ENCODE measurements around the gene PLD2.

PLD2 gene

GRCh38 chr17:4806777-4807604, at the start of gene PLD2:
TSS of gene PLD2 (plus strand) at chr17:4807152. CDS start at chr17:4807773, 621 bp downstream.
- Mint-ChIP-seq H3K27ac (peak within 1 kb of the TSS; percentile 68), H3K4me3 (peak within 1 kb of the TSS; percentile 82), H3K9me3 (no peaks in the 10 kb centered on the region), H3K36me3 (ENCODE audit: low read depth) (peaks cover 14% of the 10 kb centered on the region), H3K27me3 (ENCODE audit: low read depth) (no peaks in the 10 kb centered on the region), H3K4me1 (ENCODE audit: low read depth) (peaks cover 12% of the 10 kb centered on the region)

- Mint-ChIP-seq H3K4me3 (no peak overlapping the region), H3K27me3 (ENCODE audit: low read depth) (peaks cover 29% of the 10 kb centered on the region), H3K36me3 (ENCODE audit: low read depth) (no peaks in the 10 kb centered on the region), H3K4me1 (ENCODE audit: low read depth) (no peaks in the 10 kb centered on the region), H3K9me3 (no peaks in the 10 kb centered on the region), H3K27ac (no peak overlapping the region)
Measured at GRCh38 chr17:4759776-4760236, 47.1 kb upstream of the PLD2 start.

- no peaks in the 10 kb centered on the region for H3K36me3 Mint-ChIP-seq (ENCODE audit: low read depth)
- peaks cover 2% of the 10 kb centered on the region for H3K4me1 Mint-ChIP-seq (ENCODE audit: low read depth)
- H3K27ac Mint-ChIP-seq: no peak overlapping the region
- H3K27me3 Mint-ChIP-seq (ENCODE audit: low read depth): peaks cover 10% of the 10 kb centered on the region
- no peak overlapping the region for H3K4me3 Mint-ChIP-seq
- no peaks in the 10 kb centered on the region for H3K9me3 Mint-ChIP-seq
Measured at GRCh38 chr17:4764595-4764994, 42.4 kb upstream of the PLD2 start.

GRCh38 chr17:4766201-4766600, 40.8 kb upstream of the PLD2 start:
- Mint-ChIP-seq H3K27ac (no peak overlapping the region), H3K9me3 (no peaks in the 10 kb centered on the region), H3K4me3 (no peak overlapping the region)

GRCh38 chr17:4766723-4767122, 40.2 kb upstream of the PLD2 start:
- peaks cover 14% of the 10 kb centered on the region for H3K27me3 Mint-ChIP-seq (ENCODE audit: low read depth)
- H3K36me3 Mint-ChIP-seq (ENCODE audit: low read depth): no peaks in the 10 kb centered on the region
- no peaks in the 10 kb centered on the region for H3K9me3 Mint-ChIP-seq
- H3K4me3 Mint-ChIP-seq: no peak overlapping the region
- no peak overlapping the region for H3K27ac Mint-ChIP-seq
- peaks cover 11% of the 10 kb centered on the region for H3K4me1 Mint-ChIP-seq (ENCODE audit: low read depth)

More at GRCh38 chr17:4766201-4766600, 40.8 kb upstream of the PLD2 start:
- peaks cover 10% of the 10 kb centered on the region for H3K27me3 Mint-ChIP-seq (ENCODE audit: low read depth)
- peaks cover 7% of the 10 kb centered on the region for H3K4me1 Mint-ChIP-seq (ENCODE audit: low read depth)
- no peaks in the 10 kb centered on the region for H3K36me3 Mint-ChIP-seq (ENCODE audit: low read depth)

GRCh38 chr17:4768298-4768697, 38.7 kb upstream of the PLD2 start:
- Mint-ChIP-seq H3K4me3 (no peak overlapping the region), H3K4me1 (ENCODE audit: low read depth) (peaks cover 15% of the 10 kb centered on the region), H3K27ac (no peak overlapping the region), H3K36me3 (ENCODE audit: low read depth) (no peaks in the 10 kb centered on the region), H3K27me3 (ENCODE audit: low read depth) (peaks cover 23% of the 10 kb centered on the region), H3K9me3 (no peaks in the 10 kb centered on the region)

- H3K4me3 Mint-ChIP-seq: no peak overlapping the region
- H3K27ac Mint-ChIP-seq: no peak overlapping the region
- H3K9me3 Mint-ChIP-seq: no peaks in the 10 kb centered on the region
- H3K36me3 Mint-ChIP-seq (ENCODE audit: low read depth): no peaks in the 10 kb centered on the region
- H3K4me1 Mint-ChIP-seq (ENCODE audit: low read depth): peaks cover 15% of the 10 kb centered on the region
- H3K27me3 Mint-ChIP-seq (ENCODE audit: low read depth): peaks cover 22% of the 10 kb centered on the region
Measured at GRCh38 chr17:4769628-4770027, 37.3 kb upstream of the PLD2 start.

GRCh38 chr17:4771519-4772234, 35.3 kb upstream of the PLD2 start, which contains the start of gene TM4SF5:
TSS of gene TM4SF5 (plus strand) at chr17:4771886. CDS start at chr17:4771923, 37 bp downstream.
- H3K27me3 Mint-ChIP-seq (ENCODE audit: low read depth): peaks cover 22% of the 10 kb centered on the region
- peak within 1 kb of the TSS; percentile 39 for H3K27ac Mint-ChIP-seq
- no peak within 1 kb of the TSS for H3K4me3 Mint-ChIP-seq
- H3K9me3 Mint-ChIP-seq: no peaks in the 10 kb centered on the region
- H3K4me1 Mint-ChIP-seq (ENCODE audit: low read depth): peaks cover 15% of the 10 kb centered on the region
- H3K36me3 Mint-ChIP-seq (ENCODE audit: low read depth): no peaks in the 10 kb centered on the region

GRCh38 chr17:4772235-4772613, 34.7 kb upstream of the PLD2 start:
- Mint-ChIP-seq H3K4me3 (no peak overlapping the region), H3K27me3 (ENCODE audit: low read depth) (peaks cover 22% of the 10 kb centered on the region), H3K36me3 (ENCODE audit: low read depth) (no peaks in the 10 kb centered on the region), H3K4me1 (ENCODE audit: low read depth) (peaks cover 15% of the 10 kb centered on the region), H3K9me3 (no peaks in the 10 kb centered on the region), H3K27ac (peak overlapping the region; percentile 2)

- peaks cover 8% of the 10 kb centered on the region for H3K4me1 Mint-ChIP-seq (ENCODE audit: low read depth)
- H3K4me3 Mint-ChIP-seq: no peak overlapping the region
- H3K9me3 Mint-ChIP-seq: no peaks in the 10 kb centered on the region
- peaks cover 41% of the 10 kb centered on the region for H3K27me3 Mint-ChIP-seq (ENCODE audit: low read depth)
- no peak overlapping the region for H3K27ac Mint-ChIP-seq
- no peaks in the 10 kb centered on the region for H3K36me3 Mint-ChIP-seq (ENCODE audit: low read depth)
Measured at GRCh38 chr17:4777969-4778760, 28.8 kb upstream of the PLD2 start.

GRCh38 chr17:4780325-4780955, 26.5 kb upstream of the PLD2 start:
- H3K9me3 Mint-ChIP-seq: no peaks in the 10 kb centered on the region
- H3K27me3 Mint-ChIP-seq (ENCODE audit: low read depth): peaks cover 58% of the 10 kb centered on the region
- H3K4me3 Mint-ChIP-seq: no peak overlapping the region
- H3K4me1 Mint-ChIP-seq (ENCODE audit: low read depth): peaks cover 11% of the 10 kb centered on the region
- no peak overlapping the region for H3K27ac Mint-ChIP-seq
- no peaks in the 10 kb centered on the region for H3K36me3 Mint-ChIP-seq (ENCODE audit: low read depth)

- Mint-ChIP-seq H3K4me3 (no peak overlapping the region), H3K9me3 (no peaks in the 10 kb centered on the region), H3K4me1 (ENCODE audit: low read depth) (peaks cover 17% of the 10 kb centered on the region), H3K27me3 (ENCODE audit: low read depth) (peaks cover 78% of the 10 kb centered on the region), H3K36me3 (ENCODE audit: low read depth) (peaks cover 2% of the 10 kb centered on the region), H3K27ac (no peak overlapping the region)
Measured at GRCh38 chr17:4782652-4783051, 24.3 kb upstream of the PLD2 start.

- Mint-ChIP-seq H3K4me3 (peak overlapping the region; percentile 51), H3K4me1 (ENCODE audit: low read depth) (peaks cover 21% of the 10 kb centered on the region), H3K9me3 (no peaks in the 10 kb centered on the region), H3K27me3 (ENCODE audit: low read depth) (peaks cover 72% of the 10 kb centered on the region), H3K36me3 (ENCODE audit: low read depth) (peaks cover 2% of the 10 kb centered on the region), H3K27ac (no peak overlapping the region)
Measured at GRCh38 chr17:4785311-4786105, 21.4 kb upstream of the PLD2 start.

Data from T-helper 1 cell treated with Interleukin-12 subunit alpha and Interleukin-12 subunit beta and Interleukin-4 antibody, amounts not matched to agents 30 μg/mL and 1 μg/mL, for 36 hours (primary cell).